OCI-LY3 (cell line): ENCODE measurements around the gene LYRM9.

Experiments used
- EZH2phosphoT487 ChIP-seq: fragments of 200-600 bp; shearing (Covaris generic); IDR thresholded peaks from 2 replicates; pipeline ENCODE4 v1.6.1; 2018; ENCODE audit warnings: antibody characterized with exemption, mixed run types, low read depth
- TF ChIP-seq, protein P1 (sequence below): fragments of 200-600, 300-600 bp; sonication (generic); IDR thresholded peaks from 2 replicates; pipeline ENCODE4 v1.5.1; 2014; ENCODE audit warnings: antibody characterized with exemption, low read length, low read depth

DNA sequence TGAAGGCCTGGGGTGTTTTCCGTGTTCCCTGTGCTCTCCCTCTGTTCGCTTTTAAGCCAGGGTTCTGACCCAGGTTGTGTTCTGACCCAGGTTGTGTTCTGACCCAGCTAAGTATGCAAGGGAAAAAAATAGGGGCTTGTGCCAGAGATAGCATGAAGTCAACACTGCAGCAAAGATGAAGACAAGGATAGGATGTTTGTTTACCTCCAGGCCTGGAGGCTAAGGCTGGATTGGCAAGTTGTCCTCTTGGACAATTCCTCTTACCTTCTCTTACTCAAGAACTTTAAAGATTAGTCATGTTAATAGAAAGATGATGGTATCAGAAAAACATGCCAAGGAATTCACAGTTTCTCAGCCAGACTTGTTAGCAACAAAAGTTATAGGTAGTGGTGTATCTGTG, 19.4 kb downstream of the LYRM9 start:
- TF ChIP-seq, protein P1, sequence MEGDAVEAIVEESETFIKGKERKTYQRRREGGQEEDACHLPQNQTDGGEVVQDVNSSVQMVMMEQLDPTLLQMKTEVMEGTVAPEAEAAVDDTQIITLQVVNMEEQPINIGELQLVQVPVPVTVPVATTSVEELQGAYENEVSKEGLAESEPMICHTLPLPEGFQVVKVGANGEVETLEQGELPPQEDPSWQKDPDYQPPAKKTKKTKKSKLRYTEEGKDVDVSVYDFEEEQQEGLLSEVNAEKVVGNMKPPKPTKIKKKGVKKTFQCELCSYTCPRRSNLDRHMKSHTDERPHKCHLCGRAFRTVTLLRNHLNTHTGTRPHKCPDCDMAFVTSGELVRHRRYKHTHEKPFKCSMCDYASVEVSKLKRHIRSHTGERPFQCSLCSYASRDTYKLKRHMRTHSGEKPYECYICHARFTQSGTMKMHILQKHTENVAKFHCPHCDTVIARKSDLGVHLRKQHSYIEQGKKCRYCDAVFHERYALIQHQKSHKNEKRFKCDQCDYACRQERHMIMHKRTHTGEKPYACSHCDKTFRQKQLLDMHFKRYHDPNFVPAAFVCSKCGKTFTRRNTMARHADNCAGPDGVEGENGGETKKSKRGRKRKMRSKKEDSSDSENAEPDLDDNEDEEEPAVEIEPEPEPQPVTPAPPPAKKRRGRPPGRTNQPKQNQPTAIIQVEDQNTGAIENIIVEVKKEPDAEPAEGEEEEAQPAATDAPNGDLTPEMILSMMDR, result no peak
- TF ChIP-seq EZH2phosphoT487, result no peak
